ENCODE results near the gene MRPS6. TPM values are rescaled to one million over a fixed set of nuclear protein-coding genes. Genes with fewer than 3 reads are reported as not detected.

MRPS6 gene
- total RNA-seq, 1 donor from 2014 or later: 14.2 TPM

DNA sequence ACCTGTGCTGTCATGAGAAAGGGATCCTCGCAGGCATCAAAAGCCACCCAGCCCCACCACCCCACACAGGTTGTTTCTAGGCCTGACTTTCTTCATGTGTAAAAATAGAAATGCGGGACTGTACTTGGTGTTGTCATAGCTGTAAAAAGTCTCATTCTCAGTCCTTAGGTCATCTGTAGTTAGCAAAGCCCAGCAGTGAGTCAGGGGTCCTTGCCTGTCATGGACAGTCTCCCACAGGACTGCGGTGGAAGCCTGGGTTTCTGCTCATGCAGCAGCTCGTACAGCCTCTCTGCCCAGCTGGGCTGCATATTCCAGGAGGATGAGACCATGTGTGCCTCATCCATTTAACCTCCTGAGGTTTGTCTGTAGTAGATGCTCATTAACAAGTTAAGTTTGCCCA lies 58.2 kb downstream of the MRPS6 start:
- TF ChIP-seq, protein P1, sequence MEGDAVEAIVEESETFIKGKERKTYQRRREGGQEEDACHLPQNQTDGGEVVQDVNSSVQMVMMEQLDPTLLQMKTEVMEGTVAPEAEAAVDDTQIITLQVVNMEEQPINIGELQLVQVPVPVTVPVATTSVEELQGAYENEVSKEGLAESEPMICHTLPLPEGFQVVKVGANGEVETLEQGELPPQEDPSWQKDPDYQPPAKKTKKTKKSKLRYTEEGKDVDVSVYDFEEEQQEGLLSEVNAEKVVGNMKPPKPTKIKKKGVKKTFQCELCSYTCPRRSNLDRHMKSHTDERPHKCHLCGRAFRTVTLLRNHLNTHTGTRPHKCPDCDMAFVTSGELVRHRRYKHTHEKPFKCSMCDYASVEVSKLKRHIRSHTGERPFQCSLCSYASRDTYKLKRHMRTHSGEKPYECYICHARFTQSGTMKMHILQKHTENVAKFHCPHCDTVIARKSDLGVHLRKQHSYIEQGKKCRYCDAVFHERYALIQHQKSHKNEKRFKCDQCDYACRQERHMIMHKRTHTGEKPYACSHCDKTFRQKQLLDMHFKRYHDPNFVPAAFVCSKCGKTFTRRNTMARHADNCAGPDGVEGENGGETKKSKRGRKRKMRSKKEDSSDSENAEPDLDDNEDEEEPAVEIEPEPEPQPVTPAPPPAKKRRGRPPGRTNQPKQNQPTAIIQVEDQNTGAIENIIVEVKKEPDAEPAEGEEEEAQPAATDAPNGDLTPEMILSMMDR (IDR thresholded peaks at IDR 0.05; ENCODE audit: insufficient read depth, low read length, severe bottlenecking): no peak
- Histone ChIP-seq H3K4me3 (ENCODE audit: low read depth, low read length) (no peak overlapping the region), H3K27me3 (ENCODE audit: control insufficient read depth, insufficient read depth, low read length) (no peaks in the 10 kb centered on the region), H3K36me3 (ENCODE audit: control insufficient read depth, insufficient read depth, low read length) (peaks cover 1% of the 10 kb centered on the region)
- FAIRE-seq (no peak), DNase-seq (ENCODE audit: low read depth) (no peak)

DNA sequence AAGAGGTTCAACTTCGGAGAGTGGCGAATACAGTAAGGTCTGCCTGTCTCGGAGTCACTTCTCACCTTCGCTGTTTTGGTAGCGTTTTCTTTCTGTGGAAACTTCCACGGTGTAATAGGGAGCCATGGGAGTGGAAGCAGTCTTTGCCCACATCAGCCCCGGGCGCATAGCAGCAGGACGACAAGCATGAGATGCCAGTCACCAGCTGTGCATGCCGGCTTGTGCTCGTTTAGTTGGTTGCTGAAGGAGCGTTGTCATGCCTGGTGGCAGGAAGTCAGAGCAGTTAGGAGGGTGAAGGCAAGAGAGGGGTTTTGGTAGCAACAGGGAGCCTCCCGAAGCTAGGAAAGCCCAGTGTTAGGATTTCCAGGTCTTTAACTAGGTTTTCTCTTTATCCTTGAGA lies 58.8 kb downstream of the MRPS6 start:
- Histone ChIP-seq H3K4me3 (ENCODE audit: low read depth, low read length) (no peak overlapping the region), H3K36me3 (ENCODE audit: control insufficient read depth, insufficient read depth, low read length) (peaks cover 1% of the 10 kb centered on the region), H3K27me3 (ENCODE audit: control insufficient read depth, insufficient read depth, low read length) (no peaks in the 10 kb centered on the region)
- FAIRE-seq: no peak
- DNase-seq (ENCODE audit: low read depth): no peak
- TF ChIP-seq, protein P1 (IDR thresholded peaks at IDR 0.05; ENCODE audit: insufficient read depth, low read length, severe bottlenecking): no peak

DNA sequence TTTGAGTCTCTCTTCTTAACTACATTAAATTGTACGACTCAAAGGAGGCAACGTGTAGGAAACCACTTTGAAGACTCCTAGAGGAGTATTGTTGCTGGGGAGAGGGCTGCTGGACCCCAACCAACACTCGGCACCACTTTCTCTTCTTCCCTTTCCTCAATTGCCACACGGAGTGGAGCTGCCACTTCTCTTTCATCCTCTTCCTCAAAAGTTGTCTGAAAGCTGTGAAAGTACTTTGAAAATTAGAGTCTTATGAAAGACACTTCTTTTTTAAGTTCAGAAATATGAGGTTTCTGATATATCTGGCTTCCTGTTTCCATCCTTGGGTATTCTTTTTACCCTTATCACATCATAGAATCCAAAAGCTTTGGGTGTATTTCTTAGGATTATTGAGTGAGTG lies 59.5 kb downstream of the MRPS6 start:
- H3K36me3 ChIP-seq (ENCODE audit: control insufficient read depth, insufficient read depth, low read length): peaks cover 1% of the 10 kb centered on the region
- TF ChIP-seq, protein P1 (IDR thresholded peaks at IDR 0.05; ENCODE audit: insufficient read depth, low read length, severe bottlenecking): no peak
- no peaks in the 10 kb centered on the region for H3K27me3 ChIP-seq (ENCODE audit: control insufficient read depth, insufficient read depth, low read length)
- no peak for DNase-seq (ENCODE audit: low read depth)
- no peak for FAIRE-seq
- no peak overlapping the region for H3K4me3 ChIP-seq (ENCODE audit: low read depth, low read length)

DNA sequence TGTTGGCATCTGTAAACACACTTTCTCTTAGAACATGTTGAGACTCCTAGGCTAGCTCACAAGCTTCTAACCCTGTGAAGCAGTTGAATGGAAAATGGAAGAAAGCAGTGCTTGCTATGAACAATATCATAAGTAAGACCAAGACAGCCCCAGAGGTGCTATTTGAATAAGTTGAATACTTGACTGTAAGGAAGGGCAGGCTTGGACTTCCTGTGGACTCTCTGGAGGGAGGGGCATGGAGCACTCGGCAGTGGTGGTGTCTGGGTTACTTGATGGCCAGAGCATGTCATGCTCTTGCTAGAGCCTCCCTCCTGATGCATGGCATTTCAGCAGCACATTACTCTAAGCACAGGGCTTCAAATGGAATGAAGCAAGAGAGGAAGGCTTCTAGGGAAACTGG lies 60.0 kb downstream of the MRPS6 start:
- no peaks in the 10 kb centered on the region for H3K27me3 ChIP-seq (ENCODE audit: control insufficient read depth, insufficient read depth, low read length)
- FAIRE-seq: no peak
- no peak overlapping the region for H3K4me3 ChIP-seq (ENCODE audit: low read depth, low read length)
- no peak for DNase-seq (ENCODE audit: low read depth)
- H3K36me3 ChIP-seq (ENCODE audit: control insufficient read depth, insufficient read depth, low read length): peaks cover 1% of the 10 kb centered on the region
- TF ChIP-seq, protein P1 (IDR thresholded peaks at IDR 0.05; ENCODE audit: insufficient read depth, low read length, severe bottlenecking): no peak

DNA sequence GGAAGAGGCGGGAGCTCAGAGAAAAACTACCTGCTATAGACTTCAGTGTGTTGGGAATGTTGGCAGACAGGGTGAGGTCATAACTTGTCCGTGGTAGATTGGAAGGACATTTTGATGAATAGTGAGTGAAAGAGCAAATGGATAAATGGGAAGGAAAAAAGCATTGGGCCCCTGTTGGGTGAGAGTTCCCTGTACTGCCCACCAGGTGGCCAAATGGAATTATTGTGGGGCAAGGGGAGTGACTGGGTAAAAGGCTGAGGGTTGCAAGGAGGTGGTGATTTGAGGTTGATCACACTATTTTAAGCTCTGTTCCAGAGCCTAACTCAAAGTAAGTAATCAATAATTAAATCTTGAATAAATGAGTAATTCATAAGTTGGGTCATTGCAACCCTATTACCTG lies 60.4 kb downstream of the MRPS6 start:
- Histone ChIP-seq H3K27me3 (ENCODE audit: control insufficient read depth, insufficient read depth, low read length) (no peaks in the 10 kb centered on the region), H3K4me3 (ENCODE audit: low read depth, low read length) (no peak overlapping the region), H3K36me3 (ENCODE audit: control insufficient read depth, insufficient read depth, low read length) (peaks cover 1% of the 10 kb centered on the region)
- TF ChIP-seq, protein P1 (IDR thresholded peaks at IDR 0.05; ENCODE audit: insufficient read depth, low read length, severe bottlenecking): peak; percentile 9
- DNase-seq (ENCODE audit: low read depth) (no peak), FAIRE-seq (no peak)

DNA sequence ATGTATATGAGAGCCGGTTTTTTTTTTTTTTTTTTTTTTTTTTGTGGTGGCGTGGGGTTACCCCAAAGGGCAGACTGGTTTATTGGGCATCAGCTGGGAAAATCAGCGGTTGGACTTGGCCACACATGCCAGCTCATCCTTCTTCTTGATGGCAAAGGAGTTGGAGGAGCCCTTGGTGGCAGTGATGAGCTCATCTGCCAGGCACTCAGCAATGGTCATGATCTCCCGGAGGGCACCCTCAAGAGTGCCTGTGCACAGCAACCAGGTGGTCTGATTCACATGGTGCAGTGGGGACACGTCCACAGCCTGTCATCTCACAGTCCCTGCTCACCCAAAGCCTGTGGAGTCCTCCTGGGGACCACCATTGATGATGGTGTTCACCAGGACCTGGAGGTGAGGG lies 62.0 kb downstream of the MRPS6 start:
- FAIRE-seq (no peak), DNase-seq (ENCODE audit: low read depth) (no peak)
- no peak overlapping the region for H3K4me3 ChIP-seq (ENCODE audit: low read depth, low read length)
- H3K36me3 ChIP-seq (ENCODE audit: control insufficient read depth, insufficient read depth, low read length): peaks cover 1% of the 10 kb centered on the region
- TF ChIP-seq, protein P1 (IDR thresholded peaks at IDR 0.05; ENCODE audit: insufficient read depth, low read length, severe bottlenecking): no peak
- no peaks in the 10 kb centered on the region for H3K27me3 ChIP-seq (ENCODE audit: control insufficient read depth, insufficient read depth, low read length)
